Naive thymus-derived CD8-positive, alpha-beta T cell (primary cell): Measurements from ENCODE around the gene AGAP1. TPM values are rescaled to one million over a fixed set of nuclear protein-coding genes. Genes with fewer than 3 reads are reported as not detected.

Experiments
- ATAC-seq, 2 donors: fragments of 150-1000 bp; cut with Tn5 transposase in 1 of 2; sonication (Bioruptor Pico), chemical (Tn5 transposase) in 1 of 2; 1 replicate in 1 of 2; 2 replicates in 1 of 2; pipeline ENCODE4 v1.10.0; 2021; ENCODE audit warnings: mild to moderate bottlenecking in 2 of 2, moderate library complexity in 2 of 2
- POLR2A ChIA-PET: fragments of 350-600 bp; sonication (Branson Sonifier 250); formaldehyde crosslinking; loops from one replicate; lab custom pipeline; 2021; ENCODE audit warnings: antibody characterized with exemption; lab: Charles Lee
- DNase-seq, 10 donors: peaks; one replicate each; pipeline versions ENCODE4 v3.0.0 to v3.0.0-alpha.2; 2020 to 2022
- H3K27ac Mint-ChIP-seq, 10 donors: one replicate each; pipeline ENCODE4 v1.8.0; 2020 to 2022; ENCODE audit warnings: mild to moderate bottlenecking in 10 of 10, mixed read lengths in 10 of 10, moderate library complexity in 4 of 10, inconsistent platforms in 1 of 10
- H3K27me3 Mint-ChIP-seq, 5 donors: one replicate each; pipeline ENCODE4 v1.8.0; 2021 to 2022; ENCODE audit warnings: mixed read lengths in 5 of 5
- H3K36me3 Mint-ChIP-seq, 3 donors: one replicate each; pipeline ENCODE4 v1.8.0; 2020 to 2022; ENCODE audit warnings: mixed read lengths in 3 of 3, mild to moderate bottlenecking in 2 of 3, inconsistent platforms in 1 of 3
- H3K4me1 Mint-ChIP-seq, 4 donors: one replicate each; pipeline ENCODE4 v1.8.0; 2021 to 2022; ENCODE audit warnings: mixed read lengths in 4 of 4
- H3K4me3 Mint-ChIP-seq, 10 donors: one replicate each; pipeline ENCODE4 v1.8.0; 2020 to 2022; ENCODE audit warnings: mild to moderate bottlenecking in 10 of 10, mixed read lengths in 10 of 10, moderate library complexity in 6 of 10, inconsistent platforms in 1 of 10
- H3K9me3 Mint-ChIP-seq, 9 donors: one replicate each; pipeline ENCODE4 v1.8.0; 2020 to 2022; ENCODE audit warnings: mixed read lengths in 9 of 9, mild to moderate bottlenecking in 3 of 9, inconsistent platforms in 1 of 9, moderate library complexity in 1 of 9
- polyA plus RNA-seq, 3 donors: library from polyadenylated mRNA; unstranded; fragments of 300-500 nt; fragmentation: Illumina TruSeq; gene quantifications; one replicate each; pipeline ENCODE4 v1.2.3, GENCODE V29; 2021
- total RNA-seq, 8 experiments: library from RNA in 2 of 8; stranded (reverse) in 2 of 8; gene quantifications; one replicate each; pipeline ENCODE4 v1.2.3 and lab custom pipeline; 2021 to 2026

Gene AGAP1
- total and polyA plus RNA-seq, 5 experiments from 2014 or later, result 0.03 to 0.52 (median 0.29) TPM; not detected in 1

DNA sequence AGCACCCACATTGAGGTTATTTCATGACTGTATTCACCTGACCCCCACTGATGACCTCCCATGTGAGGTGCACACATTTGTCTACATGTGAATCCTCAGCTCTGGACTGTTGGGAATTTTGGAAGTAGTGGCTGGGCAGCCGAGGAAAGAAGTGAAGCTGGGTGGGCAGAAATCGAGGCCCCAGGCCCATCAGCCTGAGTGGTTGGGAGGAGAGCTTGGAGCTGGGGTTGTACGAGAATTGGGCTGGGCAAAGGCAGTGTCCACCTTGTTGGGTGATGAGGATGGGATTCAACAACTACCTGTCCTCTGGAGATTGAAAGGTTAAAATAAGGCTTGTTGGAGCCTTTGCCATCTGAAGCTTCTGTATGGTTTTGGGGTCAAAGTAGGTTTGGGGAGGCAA, 35.8 kb downstream of the AGAP1 start:
- H3K4me1 Mint-ChIP-seq, result no peaks in the 10 kb centered on the region
- no peaks in the 10 kb centered on the region for H3K9me3 Mint-ChIP-seq
- H3K27me3 Mint-ChIP-seq, result peaks cover 0 to 15% (median 7%) of the 10 kb centered on the region in 5 donors
- POLR2A ChIA-PET, result no interaction called here
- no peak overlapping the region for H3K27ac Mint-ChIP-seq
- ATAC-seq (no peak), DNase-seq (no peak)
- H3K36me3 Mint-ChIP-seq, result no peaks in the 10 kb centered on the region
- no peak overlapping the region for H3K4me3 Mint-ChIP-seq

DNA sequence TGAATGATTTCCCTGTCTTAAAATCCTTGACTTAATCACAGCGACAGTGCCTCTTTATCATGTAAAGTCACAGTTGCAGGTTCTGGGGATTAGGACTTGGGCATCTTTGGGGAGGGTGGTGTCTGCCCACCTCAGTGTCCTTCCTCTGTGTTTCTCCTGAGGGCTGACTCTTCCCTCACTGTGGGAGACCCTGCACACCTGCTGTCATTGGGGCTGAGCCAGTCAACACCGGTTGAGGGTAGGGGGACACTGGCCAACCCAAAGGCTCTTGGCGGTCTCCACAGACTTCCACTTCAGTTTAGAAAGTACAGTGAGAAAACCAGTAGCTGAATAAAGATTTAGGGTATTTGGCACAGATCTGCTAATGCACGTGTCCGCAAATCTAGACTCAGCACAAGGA, 36.9 kb downstream of the AGAP1 start:
- H3K4me3 Mint-ChIP-seq, result no peak overlapping the region
- no peaks in the 10 kb centered on the region for H3K4me1 Mint-ChIP-seq
- DNase-seq (peak in 1 of 10 donors; percentile 24), ATAC-seq (no peak)
- H3K27ac Mint-ChIP-seq, result no peak overlapping the region
- H3K36me3 Mint-ChIP-seq, result no peaks in the 10 kb centered on the region
- POLR2A ChIA-PET, result no interaction called here
- H3K27me3 Mint-ChIP-seq, result peaks cover 0 to 15% (median 7%) of the 10 kb centered on the region in 5 donors
- H3K9me3 Mint-ChIP-seq, result no peaks in the 10 kb centered on the region

DNA sequence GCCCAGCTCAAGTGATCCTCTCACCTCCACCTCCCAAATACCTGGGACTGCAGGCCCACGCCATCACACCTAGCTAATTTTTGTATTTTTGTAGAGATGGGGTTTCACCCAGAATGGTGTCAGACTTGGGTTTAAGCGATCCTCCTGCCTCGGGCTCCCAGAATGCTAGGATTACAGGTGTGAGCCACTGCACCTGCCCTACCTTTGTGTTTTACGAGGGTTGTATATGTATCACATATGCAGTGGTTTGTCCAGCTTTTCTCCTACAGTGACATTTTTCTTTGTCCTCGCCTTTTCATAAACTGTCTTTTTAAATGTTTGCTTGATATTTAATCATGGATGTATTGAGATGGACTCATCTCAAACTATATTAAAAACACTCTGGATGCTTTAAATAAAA, 38.5 kb downstream of the AGAP1 start:
- H3K27me3 Mint-ChIP-seq, result peaks cover 0 to 24% (median 12%) of the 10 kb centered on the region in 5 donors
- H3K27ac Mint-ChIP-seq, result no peak overlapping the region
- H3K4me1 Mint-ChIP-seq, result no peaks in the 10 kb centered on the region
- H3K4me3 Mint-ChIP-seq, result no peak overlapping the region
- ATAC-seq (no peak), DNase-seq (no peak)
- POLR2A ChIA-PET, result no interaction called here
- H3K9me3 Mint-ChIP-seq, result peaks cover 0 to 8% (median 0%) of the 10 kb centered on the region in 9 donors
- H3K36me3 Mint-ChIP-seq, result no peaks in the 10 kb centered on the region

DNA sequence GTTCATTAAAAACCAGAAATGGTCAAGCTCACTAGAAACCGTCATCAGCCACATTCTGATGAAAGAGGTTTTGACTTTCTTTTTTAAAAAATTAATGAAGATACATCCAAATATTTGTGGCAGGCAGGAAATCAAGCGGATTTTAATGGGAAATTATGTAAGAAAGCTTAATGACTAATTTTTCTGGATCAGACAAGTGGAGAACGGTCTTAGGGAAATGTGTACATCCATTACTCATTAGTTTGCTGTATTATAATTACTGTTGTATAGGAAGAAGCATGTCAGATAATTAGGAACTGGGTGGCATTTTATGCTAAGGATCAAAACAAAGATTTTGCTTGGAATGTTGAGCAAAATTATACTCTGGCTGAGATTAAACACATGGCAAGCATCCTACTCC, 39.4 kb downstream of the AGAP1 start:
- Mint-ChIP-seq H3K27ac (no peak overlapping the region), H3K9me3 (peaks cover 0 to 8% (median 0%) of the 10 kb centered on the region in 9 donors), H3K27me3 (peaks cover 0 to 24% (median 12%) of the 10 kb centered on the region in 5 donors), H3K4me1 (no peaks in the 10 kb centered on the region), H3K4me3 (no peak overlapping the region), H3K36me3 (no peaks in the 10 kb centered on the region)
- DNase-seq (no peak), ATAC-seq (no peak)
- POLR2A ChIA-PET, result no interaction called here

DNA sequence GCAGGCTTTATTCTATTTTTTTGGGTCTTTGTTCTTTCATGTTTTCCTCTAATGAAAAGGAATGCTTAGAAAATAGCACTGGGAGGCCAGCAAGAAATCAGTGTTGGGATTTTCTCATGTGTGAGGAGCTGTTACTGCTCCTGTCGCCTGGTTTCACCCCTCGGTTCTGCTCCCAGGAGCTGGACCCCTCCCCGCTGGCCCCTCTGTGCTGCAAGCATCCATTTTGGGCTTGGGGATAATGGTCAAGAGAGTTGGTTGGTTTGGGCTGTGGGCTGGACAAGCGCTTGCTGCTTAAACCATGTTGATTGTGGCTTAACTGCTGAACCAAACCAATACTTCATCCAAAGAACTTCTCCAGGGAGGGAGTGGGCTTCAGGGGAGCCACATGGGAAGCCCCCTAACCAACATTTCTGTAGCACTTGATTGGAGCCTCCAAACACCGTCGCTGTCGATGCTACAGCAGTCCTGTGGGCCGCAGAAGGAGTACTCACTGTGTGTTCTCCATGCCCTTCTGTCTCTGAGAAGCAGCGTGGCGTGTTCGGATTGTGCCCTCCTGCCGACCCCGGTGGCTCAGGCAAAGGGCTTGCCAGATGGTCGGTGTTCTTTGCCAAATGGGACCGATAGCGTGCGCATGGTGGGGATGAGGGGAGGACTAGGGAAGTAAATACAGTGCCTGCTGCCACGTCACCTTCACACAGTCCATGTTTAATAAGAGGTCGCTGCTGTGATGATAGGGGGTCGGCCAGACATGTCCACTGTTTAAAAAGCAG, 40.0 kb downstream of the AGAP1 start:
- peaks cover 0 to 21% (median 12%) of the 10 kb centered on the region in 5 donors for H3K27me3 Mint-ChIP-seq
- ATAC-seq (no peak), DNase-seq (peak in 1 of 10 donors; percentile 19)
- no peaks in the 10 kb centered on the region for H3K36me3 Mint-ChIP-seq
- no peak overlapping the region for H3K27ac Mint-ChIP-seq
- peaks cover 0 to 8% (median 0%) of the 10 kb centered on the region in 9 donors for H3K9me3 Mint-ChIP-seq
- no peak overlapping the region for H3K4me3 Mint-ChIP-seq
- no peaks in the 10 kb centered on the region for H3K4me1 Mint-ChIP-seq
- POLR2A ChIA-PET, result no interaction called here

DNA sequence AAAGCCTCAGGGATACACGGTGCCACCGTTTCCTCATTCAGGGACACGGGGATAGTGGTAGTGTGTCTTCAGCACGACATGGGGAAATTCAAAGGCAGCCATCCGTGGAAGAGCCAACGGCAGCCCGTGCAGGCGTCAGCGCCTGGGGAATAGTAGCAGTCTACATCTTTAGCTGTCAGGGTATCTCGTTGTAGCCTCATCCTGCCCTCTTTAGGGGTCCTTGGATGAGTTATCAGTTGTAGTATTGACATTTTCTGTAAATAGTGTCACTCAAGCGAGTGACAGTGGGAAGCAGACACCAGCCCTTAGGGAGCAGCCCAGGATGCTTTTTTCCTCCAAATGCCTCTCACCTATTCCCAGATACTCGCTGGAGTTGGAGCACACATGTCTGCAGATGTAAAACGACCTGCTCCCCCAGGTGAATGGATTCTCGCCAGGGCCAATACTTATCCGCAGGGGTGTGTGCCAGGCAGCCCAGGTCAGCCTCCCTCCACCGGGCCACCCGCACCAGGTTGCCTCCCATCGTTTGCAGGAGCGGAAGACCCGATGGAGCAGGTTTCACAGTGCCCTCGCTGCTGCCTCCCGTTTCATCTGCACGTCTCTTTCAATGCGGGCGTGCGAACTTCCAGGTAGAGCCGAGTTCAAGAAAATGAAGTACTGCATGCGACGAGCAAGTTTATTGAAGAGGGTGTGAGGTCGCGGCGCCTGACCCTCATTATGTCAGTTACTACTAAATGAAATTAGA, 41.0 kb downstream of the AGAP1 start:
- H3K36me3 Mint-ChIP-seq, result no peaks in the 10 kb centered on the region
- DNase-seq (no peak), ATAC-seq (no peak)
- POLR2A ChIA-PET, result no interaction called here
- H3K4me3 Mint-ChIP-seq, result no peak overlapping the region
- peaks cover 0 to 8% (median 0%) of the 10 kb centered on the region in 9 donors for H3K9me3 Mint-ChIP-seq
- H3K4me1 Mint-ChIP-seq, result no peaks in the 10 kb centered on the region
- no peak overlapping the region for H3K27ac Mint-ChIP-seq
- peaks cover 0 to 12% (median 10%) of the 10 kb centered on the region in 5 donors for H3K27me3 Mint-ChIP-seq

DNA sequence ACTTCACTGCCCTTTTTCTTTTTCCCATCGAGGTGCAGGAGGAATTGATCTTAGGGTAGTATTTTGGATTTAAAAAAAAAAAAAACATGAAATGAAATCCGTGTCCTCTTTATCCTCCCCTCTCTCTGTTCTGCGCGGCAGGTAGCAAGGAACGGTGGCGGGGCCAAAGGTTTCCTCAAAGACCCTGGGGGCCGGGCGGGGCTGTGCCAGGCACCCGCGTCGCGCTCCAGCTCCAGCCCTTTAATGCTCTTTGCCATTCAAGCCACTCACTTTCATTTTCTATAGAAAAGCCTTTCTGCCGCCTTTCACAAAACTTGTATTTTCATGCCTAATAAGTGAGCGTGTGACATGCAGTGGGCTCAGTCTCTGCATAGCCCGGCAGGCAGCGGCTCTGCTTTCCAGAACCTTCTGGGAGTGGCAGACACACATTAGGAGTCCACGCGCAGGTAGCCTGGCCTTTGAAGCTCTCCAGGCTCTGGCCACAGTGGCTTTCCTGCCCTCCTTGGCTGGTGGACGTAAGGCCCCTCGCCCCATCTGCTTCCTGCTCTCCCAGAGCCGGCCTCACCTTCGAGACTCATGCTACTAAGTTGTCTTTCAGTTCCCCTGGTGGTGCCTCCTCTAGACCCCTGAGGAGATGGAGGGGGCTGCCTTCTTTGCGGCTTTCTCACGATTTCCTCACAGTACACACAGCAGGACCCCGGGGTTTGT, 41.7 kb downstream of the AGAP1 start:
- H3K4me3 Mint-ChIP-seq, result no peak overlapping the region
- ATAC-seq, result no peak

DNA sequence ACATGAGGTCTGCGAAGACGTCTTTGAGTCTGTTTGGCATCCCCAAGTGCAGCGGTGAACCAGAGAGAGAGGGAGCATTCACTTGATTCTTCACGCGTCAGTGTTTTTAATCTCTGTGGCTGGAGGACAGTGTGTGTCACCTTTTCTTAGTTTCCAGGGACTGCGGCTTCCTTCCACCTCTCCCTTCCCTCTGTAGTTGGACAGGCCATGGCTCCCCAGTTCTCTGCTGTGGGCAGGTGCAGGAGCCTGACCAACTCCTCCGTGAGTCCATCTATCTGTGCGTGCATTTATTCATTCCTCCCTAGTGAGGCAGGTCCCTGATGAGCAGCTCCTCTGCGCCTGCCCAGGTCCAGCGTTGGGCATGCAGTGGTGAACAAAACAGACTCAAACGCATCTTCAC, 42.9 kb downstream of the AGAP1 start:
- peaks cover 0 to 8% (median 0%) of the 10 kb centered on the region in 9 donors for H3K9me3 Mint-ChIP-seq
- H3K36me3 Mint-ChIP-seq, result no peaks in the 10 kb centered on the region
- DNase-seq (peak in 1 of 10 donors; percentile 52), ATAC-seq (no peak)
- POLR2A ChIA-PET, result no interaction called here
- H3K27me3 Mint-ChIP-seq, result peaks cover 0 to 10% (median 5%) of the 10 kb centered on the region in 5 donors
- H3K4me1 Mint-ChIP-seq, result no peaks in the 10 kb centered on the region
- H3K27ac Mint-ChIP-seq, result no peak overlapping the region
- no peak overlapping the region for H3K4me3 Mint-ChIP-seq

More for the DNA sequence above, 41.7 kb downstream of the AGAP1 start:
- POLR2A ChIA-PET, result no interaction called here
- Mint-ChIP-seq H3K27me3 (peaks cover 0 to 10% (median 6%) of the 10 kb centered on the region in 5 donors), H3K27ac (peak overlapping the region in 1 of 10 donors; percentile 4), H3K4me1 (no peaks in the 10 kb centered on the region), H3K9me3 (peaks cover 0 to 8% (median 0%) of the 10 kb centered on the region in 9 donors), H3K36me3 (no peaks in the 10 kb centered on the region)
- DNase-seq, result peak in 1 of 10 donors; percentile 52

DNA sequence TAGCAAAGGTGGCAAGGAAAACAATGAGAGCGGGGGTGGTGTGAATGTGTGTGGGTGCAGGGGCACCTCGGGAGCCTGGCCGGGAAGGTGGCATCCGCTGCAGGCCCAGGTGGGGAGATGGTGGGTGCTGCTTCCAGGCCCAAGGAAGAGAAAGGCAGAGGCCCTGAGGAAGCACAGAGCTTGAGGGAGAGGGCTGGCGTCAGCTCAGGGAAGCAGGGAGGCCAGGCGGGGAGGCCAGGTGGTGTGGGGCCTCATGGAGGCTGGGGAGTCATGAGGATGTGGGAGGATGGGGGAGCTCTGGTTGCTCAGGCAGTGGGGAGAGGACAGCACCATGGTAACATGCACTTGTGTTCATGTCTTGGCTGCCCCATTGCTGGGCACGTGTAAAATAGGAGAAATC, 43.3 kb downstream of the AGAP1 start:
- no peaks in the 10 kb centered on the region for H3K4me1 Mint-ChIP-seq
- peaks cover 0 to 8% (median 0%) of the 10 kb centered on the region in 9 donors for H3K9me3 Mint-ChIP-seq
- no peaks in the 10 kb centered on the region for H3K36me3 Mint-ChIP-seq
- no peak overlapping the region for H3K4me3 Mint-ChIP-seq
- peaks cover 0 to 10% (median 5%) of the 10 kb centered on the region in 5 donors for H3K27me3 Mint-ChIP-seq
- no peak overlapping the region for H3K27ac Mint-ChIP-seq
- ATAC-seq, result no peak
- POLR2A ChIA-PET, result no interaction called here
- peak in 1 of 10 donors; percentile 28 for DNase-seq

DNA sequence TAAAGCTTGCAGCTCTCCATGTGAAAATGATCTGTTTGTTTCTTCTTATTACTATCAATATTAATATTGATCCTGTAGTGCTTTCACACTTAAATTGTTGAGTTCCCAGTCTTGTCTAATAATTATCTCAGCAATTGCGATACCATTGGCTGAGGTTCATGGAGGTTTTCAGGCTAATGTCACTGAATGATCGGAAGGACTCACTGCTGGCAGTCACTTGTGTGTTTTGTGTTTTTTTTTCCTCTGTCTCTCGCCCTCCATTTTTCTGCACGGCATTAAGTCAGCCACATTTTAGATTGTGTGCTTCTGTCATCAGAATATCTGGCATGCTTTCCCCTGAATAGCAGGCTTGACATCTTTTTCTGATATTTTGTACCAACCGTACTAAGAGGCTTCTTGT, 43.7 kb downstream of the AGAP1 start:
- ATAC-seq (no peak), DNase-seq (peak in 1 of 10 donors; percentile 8)
- no peak overlapping the region for H3K4me3 Mint-ChIP-seq
- H3K27me3 Mint-ChIP-seq, result peaks cover 0 to 10% (median 5%) of the 10 kb centered on the region in 5 donors
- H3K9me3 Mint-ChIP-seq, result peaks cover 0 to 8% (median 0%) of the 10 kb centered on the region in 9 donors
- no peak overlapping the region for H3K27ac Mint-ChIP-seq
- no peaks in the 10 kb centered on the region for H3K36me3 Mint-ChIP-seq
- POLR2A ChIA-PET, result no interaction called here
- no peaks in the 10 kb centered on the region for H3K4me1 Mint-ChIP-seq

DNA sequence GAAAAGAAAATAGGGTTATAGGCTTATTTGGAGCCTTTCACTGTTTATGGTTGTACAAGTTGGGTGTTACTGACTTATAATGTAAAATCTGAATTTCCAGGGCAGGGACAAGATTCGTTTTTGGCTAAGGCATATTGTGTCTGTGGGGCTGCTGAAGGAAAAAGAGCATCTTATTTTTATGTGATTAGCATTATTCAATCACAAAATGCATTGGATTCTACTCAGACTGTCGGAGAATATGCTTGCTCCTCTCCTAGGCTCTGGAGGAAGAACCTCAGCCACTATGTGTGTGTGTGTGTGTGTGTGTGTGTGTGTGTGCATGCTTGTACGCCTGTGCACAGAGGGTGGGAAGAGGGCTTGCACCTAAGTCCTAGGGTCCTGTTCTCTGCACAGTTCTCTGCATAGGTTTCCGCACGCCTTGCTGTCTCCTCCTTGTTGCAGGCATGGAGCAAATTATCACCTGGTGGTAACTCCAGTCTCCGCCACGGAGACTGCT, 44.3 kb downstream of the AGAP1 start:
- peaks cover 0 to 10% (median 5%) of the 10 kb centered on the region in 5 donors for H3K27me3 Mint-ChIP-seq
- DNase-seq (peak in 1 of 10 donors; percentile 18), ATAC-seq (no peak)
- H3K4me3 Mint-ChIP-seq, result no peak overlapping the region
- H3K27ac Mint-ChIP-seq, result no peak overlapping the region
- no peaks in the 10 kb centered on the region for H3K4me1 Mint-ChIP-seq
- peaks cover 0 to 8% (median 0%) of the 10 kb centered on the region in 9 donors for H3K9me3 Mint-ChIP-seq
- POLR2A ChIA-PET, result no interaction called here
- no peaks in the 10 kb centered on the region for H3K36me3 Mint-ChIP-seq

DNA sequence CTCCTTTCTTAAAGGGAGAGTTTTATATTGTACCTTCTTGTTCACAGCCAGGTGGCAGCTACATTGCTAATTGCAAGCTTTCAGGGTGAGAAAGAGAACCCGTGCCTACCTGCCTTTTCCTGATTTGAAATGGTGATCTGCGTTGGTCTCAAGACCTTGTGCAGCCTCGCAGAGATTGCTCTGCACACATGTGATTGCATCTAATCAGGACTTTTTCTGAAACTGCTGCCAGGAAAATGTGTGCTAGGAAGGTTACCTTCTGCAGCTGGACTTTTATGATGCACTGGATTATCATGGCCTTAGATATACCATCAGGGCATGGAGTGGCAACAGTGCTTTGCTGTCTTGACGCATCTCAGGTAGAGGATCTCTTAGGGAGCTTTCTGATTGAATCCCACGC, 45.1 kb downstream of the AGAP1 start:
- Mint-ChIP-seq H3K27ac (no peak overlapping the region), H3K4me3 (no peak overlapping the region), H3K27me3 (peaks cover 0 to 10% (median 4%) of the 10 kb centered on the region in 5 donors), H3K9me3 (peaks cover 0 to 8% (median 0%) of the 10 kb centered on the region in 9 donors), H3K4me1 (no peaks in the 10 kb centered on the region), H3K36me3 (no peaks in the 10 kb centered on the region)
- DNase-seq (peak in 1 of 10 donors; percentile 9), ATAC-seq (no peak)
- POLR2A ChIA-PET, result interaction anchor here (0.6 kb wide), 1 partner anchor 523 kb away, joined by 3 read pairs; no protein-coding TSS in a partner anchor
